Kidney (tissue), 14 donors: Measurements from ENCODE around the gene C4orf54. TPM values are rescaled to one million over a fixed set of nuclear protein-coding genes. Genes with fewer than 3 reads are reported as not detected.
A peak's percentile ranks its signal among the peaks of the same experiment; 100 is the strongest.

Source experiments
- DNase-seq, 5 donors: peaks; one replicate each; pipeline ENCODE4 v3.0.0-alpha.2; 2013 to 2020
- FAIRE-seq: peaks from 2 replicates; lab custom pipeline; 2012; peaks lifted over from hg19 to GRCh38; lab: Jason Lieb, UNC
- H3K27ac ChIP-seq, 2 donors: one replicate each; pipeline ENCODE4 v1.7.0; 2013; ENCODE audit warnings: low read depth in 2 of 2, low read length in 2 of 2, inconsistent platforms in 1 of 2
- H3K27me3 ChIP-seq: one replicate; pipeline ENCODE4 v1.7.1; 2013; ENCODE audit warnings: low read length, inconsistent platforms; ENCODE audit not compliant: control insufficient read depth, insufficient read depth
- H3K36me3 ChIP-seq, 3 donors: one replicate each; pipeline versions ENCODE4 v1.7.0 to v1.7.1; 2013; ENCODE audit warnings: low read length in 3 of 3, control low read depth in 1 of 3, inconsistent platforms in 1 of 3; ENCODE audit not compliant: insufficient read depth in 3 of 3, control insufficient read depth in 2 of 3
- H3K4me1 ChIP-seq, 3 donors: one replicate each; pipeline versions ENCODE4 v1.7.0 to v1.7.1; 2013; ENCODE audit warnings: low read length in 3 of 3, inconsistent platforms in 1 of 3, low read depth in 1 of 3; ENCODE audit not compliant: control insufficient read depth in 2 of 3, insufficient read depth in 2 of 3
- H3K4me3 ChIP-seq, 3 donors: one replicate each; pipeline versions ENCODE4 v1.7.0 to v1.8.1; 2013; ENCODE audit warnings: low read length in 3 of 3, control low read depth in 1 of 3, inconsistent platforms in 1 of 3
- H3K9ac ChIP-seq, 3 donors: one replicate each; pipeline versions ENCODE4 v1.7.0 to v1.7.1; 2013; ENCODE audit warnings: low read length in 3 of 3, control low read depth in 1 of 3, inconsistent platforms in 1 of 3
- H3K9me3 ChIP-seq, 3 donors: one replicate each; pipeline versions ENCODE4 v1.7.0 to v1.7.1; 2013; ENCODE audit warnings: low read length in 3 of 3, control low read depth in 1 of 3, inconsistent platforms in 1 of 3; ENCODE audit not compliant: control insufficient read depth in 2 of 3, insufficient read depth in 1 of 3
- CTCF ChIP-seq: IDR thresholded peaks from 3 replicates; pipeline ENCODE4 v1.5.1; 2012; ENCODE audit warnings: mild to moderate bottlenecking, moderate library complexity, borderline replicate concordance; ENCODE audit not compliant: insufficient read depth; ENCODE audit errors: extremely low read depth
- intact Hi-C: fragments of 100-400 bp; cut with DNase I; formaldehyde crosslinking; loops from one replicate; pipeline ENCODE4 v1.11.1; 2022
- polyA plus RNA-seq: library from polyadenylated mRNA; stranded (reverse); fragments of 350-450 nt; fragmentation: Illumina TruSeq; extraction: RNeasy Lipid Tissue Mini Kit (QIAGEN cat#74804); gene quantifications from one replicate; pipeline ENCODE4 v1.2.3, GENCODE V29; 2014; ENCODE audit warnings: low read depth, low replicate concordance; ENCODE audit not compliant: insufficient read depth
- total RNA-seq: library from RNA; stranded (reverse); fragmentation: NEBNext Ultra II Directional; extraction: Animal tissue kit (Norgen Biotek cat#: 25700); gene quantifications from one replicate; pipeline ENCODE4 v1.2.1, GENCODE V29; 2021
- donor health status: control.
- donor health status: control.
- donor health status: control.
- donor health status: control.
- donor health status: control.
- donor health status: DM: yes; HTN: yes; CAD: no.
- donor health status: Normal renal cell carcinoma (clear cell type).

Gene C4orf54
- total and polyA plus RNA-seq, 2 donors from 2014 or later = 0.19 to 0.56 TPM

- H3K36me3 ChIP-seq = no peaks in the 10 kb centered on the region
- H3K4me1 ChIP-seq = no peaks in the 10 kb centered on the region
- FAIRE-seq (no peak), DNase-seq (no peak)
- no peak overlapping the region for H3K9ac ChIP-seq
- no peak overlapping the region for H3K4me3 ChIP-seq
- peaks cover 0 to 8% (median 0%) of the 10 kb centered on the region in 3 donors for H3K9me3 ChIP-seq
- intact Hi-C loops = no loop called here
- no peak overlapping the region for H3K27ac ChIP-seq
- H3K27me3 ChIP-seq = no peaks in the 10 kb centered on the region
- TF ChIP-seq CTCF = no peak
These were observed 35.5 kb upstream of the C4orf54 start for GRCh38 chr4:99693140-99693539.

GRCh38 chr4:99690990-99691389, 33.4 kb upstream of the C4orf54 start:
- FAIRE-seq = no peak

GRCh38 chr4:99690472-99690871, 32.8 kb upstream of the C4orf54 start:
- Histone ChIP-seq H3K36me3 (no peaks in the 10 kb centered on the region), H3K4me3 (no peak overlapping the region), H3K27me3 (no peaks in the 10 kb centered on the region), H3K9me3 (peaks cover 0 to 8% (median 0%) of the 10 kb centered on the region in 3 donors), H3K9ac (no peak overlapping the region), H3K27ac (no peak overlapping the region), H3K4me1 (no peaks in the 10 kb centered on the region)
- TF ChIP-seq CTCF = no peak
- FAIRE-seq (no peak), DNase-seq (no peak)
- intact Hi-C loops = no loop called here

More at GRCh38 chr4:99690990-99691389, 33.4 kb upstream of the C4orf54 start:
- no peak for DNase-seq
- no peak overlapping the region for H3K4me3 ChIP-seq
- no peaks in the 10 kb centered on the region for H3K27me3 ChIP-seq
- no peaks in the 10 kb centered on the region for H3K36me3 ChIP-seq
- no peak overlapping the region for H3K27ac ChIP-seq
- intact Hi-C loops = no loop called here
- peaks cover 0 to 8% (median 0%) of the 10 kb centered on the region in 3 donors for H3K9me3 ChIP-seq
- no peak overlapping the region for H3K9ac ChIP-seq
- no peaks in the 10 kb centered on the region for H3K4me1 ChIP-seq
- TF ChIP-seq CTCF = no peak

- no peaks in the 10 kb centered on the region for H3K36me3 ChIP-seq
- H3K4me3 ChIP-seq = no peak overlapping the region
- intact Hi-C loops = no loop called here
- H3K9me3 ChIP-seq = peaks cover 0 to 8% (median 0%) of the 10 kb centered on the region in 3 donors
- FAIRE-seq = no peak
- TF ChIP-seq CTCF = no peak
- DNase-seq = peak in 2 of 5 donors; percentile 12 to 33
- no peaks in the 10 kb centered on the region for H3K27me3 ChIP-seq
- H3K27ac ChIP-seq = no peak overlapping the region
- H3K9ac ChIP-seq = no peak overlapping the region
- no peaks in the 10 kb centered on the region for H3K4me1 ChIP-seq
These were observed 29.5 kb upstream of the C4orf54 start for GRCh38 chr4:99687120-99687519.
